GM12878 (cell line): ENCODE data around the gene SCAI. TPM values are rescaled to one million over a fixed set of nuclear protein-coding genes. Genes with fewer than 3 reads are reported as not detected.

Experiments
- ATAC-seq: fragments of 200-7000 bp; cut with Tn5 transposase; 3 replicates; pipeline ENCODE4 v1.9.1; 2020; ENCODE audit warnings: mild to moderate bottlenecking, moderate library complexity
- BruUV-seq: library from RNA; stranded (reverse); fragments of 400-500 nt; replicated peaks from 2 replicates; lab custom pipeline; 2021; lab: Mats Ljungman, UMichigan
- CTCF ChIA-PET: fragments of 300-600 bp; sonication (Branson Sonifier 250); formaldehyde crosslinking; extraction: SDS; loops from one replicate; lab custom pipeline; 2021; ENCODE audit warnings: inconsistent platforms; lab: Yijun Ruan, JAX
- POLR2A ChIA-PET: fragments of 350-600 bp; formaldehyde crosslinking; extraction: SDS; loops from one replicate; lab custom pipeline; 2021; ENCODE audit warnings: inconsistent platforms; lab: Charles Lee
- RAD21 ChIA-PET: fragments of 300-600 bp; sonication (Branson Sonifier 250); formaldehyde crosslinking; loops from one replicate; lab custom pipeline; 2023; ENCODE audit warnings: antibody characterized with exemption; ENCODE audit not compliant: unreplicated experiment; lab: Charles Lee
- SMC1A ChIA-PET: fragments of 300-600 bp; sonication (Branson Sonifier 250); formaldehyde crosslinking; loops from one replicate; lab custom pipeline; 2023; ENCODE audit not compliant: unreplicated experiment, uncharacterized antibody; lab: Charles Lee
- DNase-seq: peaks from one replicate; pipeline ENCODE4 v3.0.0-alpha.2; 2011; ENCODE audit warnings: low read depth, low spot score
- FAIRE-seq: peaks from 3 replicates; lab custom pipeline; 2011; peaks lifted over from hg19 to GRCh38; lab: Jason Lieb, UNC
- H2AFZ ChIP-seq: 2 replicates; pipeline ENCODE4 v1.6.0; 2011; ENCODE audit warnings: low read depth, low read length, control low read depth; ENCODE audit not compliant: control insufficient read depth
- H3K27ac ChIP-seq: 2 replicates; pipeline ENCODE4 v1.5.1; 2011; ENCODE audit warnings: control low read depth; ENCODE audit not compliant: control insufficient read depth, insufficient read depth
- H3K27me3 ChIP-seq, 2 experiments: replicated peaks in 1 of 2; 2 replicates each; pipeline versions ENCODE4 v1.6.0 to v1.6.1; 2011; ENCODE audit warnings: low read length in 1 of 2; ENCODE audit not compliant: control insufficient read depth in 2 of 2, insufficient read depth in 2 of 2
- H3K36me3 ChIP-seq, 2 experiments: 2 replicates each; pipeline ENCODE4 v1.5.1; 2011; ENCODE audit warnings: low read length in 1 of 2; ENCODE audit not compliant: control insufficient read depth in 2 of 2, insufficient read depth in 2 of 2
- H3K4me1 ChIP-seq: 2 replicates; pipeline ENCODE4 v1.6.1; 2011; ENCODE audit warnings: mild to moderate bottlenecking, low read length, moderate library complexity, mixed read lengths; ENCODE audit not compliant: control insufficient read depth, insufficient read depth
- H3K4me2 ChIP-seq: 2 replicates; pipeline ENCODE4 v1.6.0; 2011; ENCODE audit warnings: control low read depth; ENCODE audit not compliant: control insufficient read depth, insufficient read depth
- H3K4me3 ChIP-seq: fragments of 200-600 bp; sonication (generic); 2 replicates; pipeline ENCODE4 v1.5.1; 2016
- H3K79me2 ChIP-seq: 2 replicates; pipeline ENCODE4 v1.6.0; 2011; ENCODE audit warnings: low read length; ENCODE audit not compliant: control insufficient read depth, insufficient read depth
- H3K9ac ChIP-seq: 2 replicates; pipeline ENCODE4 v1.8.0; 2011; ENCODE audit warnings: low read length, control low read depth, mixed read lengths; ENCODE audit not compliant: control insufficient read depth, insufficient read depth
- H3K9me3 ChIP-seq: replicated peaks from 3 replicates; pipeline ENCODE4 v1.5.1; 2011; ENCODE audit warnings: mild to moderate bottlenecking, low read length; ENCODE audit not compliant: control insufficient read depth, insufficient read depth
- H4K20me1 ChIP-seq: 2 replicates; pipeline ENCODE4 v1.6.0; 2011; ENCODE audit not compliant: control insufficient read depth, insufficient read depth
- BACH1 ChIP-seq: fragments of 450-650 bp; IDR thresholded peaks from 2 replicates; pipeline ENCODE4 v1.6.1; 2017; ENCODE audit warnings: mild to moderate bottlenecking, borderline replicate concordance
- CBFB ChIP-seq: IDR thresholded peaks from 2 replicates; pipeline ENCODE4 v1.6.1; 2016; ENCODE audit warnings: antibody characterized with exemption, low read depth
- CBX3 ChIP-seq: fragments of 200-600 bp; sonication (generic); IDR thresholded peaks from 2 replicates; pipeline ENCODE4 v1.6.1; 2016; ENCODE audit warnings: low read depth, borderline replicate concordance
- CREM ChIP-seq: IDR thresholded peaks from 2 replicates; pipeline ENCODE4 v1.6.1; 2014; ENCODE audit warnings: antibody characterized with exemption, low read depth
- E2F8 ChIP-seq: fragments of 450-650 bp; IDR thresholded peaks from 2 replicates; pipeline ENCODE4 v1.6.1; 2018; ENCODE audit warnings: mild to moderate bottlenecking, low read depth, moderate library complexity; ENCODE audit not compliant: partially characterized antibody
- GATAD2B ChIP-seq: fragments of 450-650 bp; conservative IDR thresholded peaks from 2 replicates; pipeline ENCODE4 v1.6.1; 2017; ENCODE audit warnings: low read depth, mild to moderate bottlenecking, moderate library complexity
- HDGF ChIP-seq: fragments of 450-650 bp; IDR thresholded peaks from 2 replicates; pipeline ENCODE4 v1.6.1; 2016; ENCODE audit warnings: antibody characterized with exemption
- IKZF2 ChIP-seq, 2 experiments: fragments of 450-650 bp; IDR thresholded peaks; 2 replicates each; pipeline ENCODE4 v1.6.1; 2017; ENCODE audit warnings: mild to moderate bottlenecking in 2 of 2, moderate library complexity in 2 of 2
- MEF2B ChIP-seq: fragments of 450-650 bp; IDR thresholded peaks from 2 replicates; pipeline ENCODE4 v1.6.1; 2018; ENCODE audit warnings: mild to moderate bottlenecking, moderate library complexity; ENCODE audit not compliant: partially characterized antibody, poor library complexity, severe bottlenecking
- MTA2 ChIP-seq: fragments of 450-650 bp; IDR thresholded peaks from 2 replicates; pipeline ENCODE4 v1.6.1; 2016; ENCODE audit warnings: low read depth, mild to moderate bottlenecking, moderate library complexity
- MYB ChIP-seq: fragments of 150-350 bp; IDR thresholded peaks from 2 replicates; pipeline ENCODE4 v1.6.1; 2014; ENCODE audit warnings: mild to moderate bottlenecking, low read depth, low read length, borderline replicate concordance
- NFIC ChIP-seq: IDR thresholded peaks from 2 replicates; pipeline ENCODE4 v1.6.1; 2012; ENCODE audit warnings: low read depth, mild to moderate bottlenecking, inconsistent platforms, low read length, moderate library complexity
- NRF1 ChIP-seq: conservative IDR thresholded peaks from 2 replicates; pipeline ENCODE4 v1.6.1; 2011; ENCODE audit warnings: mild to moderate bottlenecking, low read depth, low read length, improper control_type of control experiment
- RELA ChIP-seq: fragments of 450-650 bp; IDR thresholded peaks from 2 replicates; pipeline ENCODE4 v1.8.0; 2014; ENCODE audit warnings: borderline replicate concordance; ENCODE audit not compliant: partially characterized antibody
- RFX5 ChIP-seq: IDR thresholded peaks from 2 replicates; pipeline ENCODE4 v1.6.1; 2011; ENCODE audit warnings: low read depth, low read length, improper control_type of control experiment
- SMC3 ChIP-seq: IDR thresholded peaks from 2 replicates; pipeline ENCODE4 v1.6.1; 2011; ENCODE audit warnings: low read length, improper control_type of control experiment, borderline replicate concordance
- YY1 ChIP-seq: IDR thresholded peaks from 2 replicates; pipeline ENCODE4 v1.6.1; 2011; ENCODE audit warnings: low read depth, mild to moderate bottlenecking, low read length
- WGBS: methylation state at CpG from one replicate; pipeline ENCODE4 v1.1.6; 2016; ENCODE audit warnings: low lambda C conversion rate; ENCODE audit not compliant: insufficient replicate concordance, insufficient coverage; ENCODE audit errors: missing lambda C conversion rate; 5-methylcytosine and 5-hydroxymethylcytosine counted together
- in situ Hi-C: fragments of 300-500 bp; cut with MboI; formaldehyde crosslinking; loops from 9 replicates; pipeline ENCODE4 v1.14.3; 2018; ENCODE audit warnings: mixed read lengths
- intact Hi-C: fragments of 100-400 bp; cut with micrococcal nuclease; formaldehyde crosslinking; loops from one replicate; pipeline ENCODE4 v1.14.2; 2022; ENCODE audit not compliant: unreplicated experiment
- polyA plus RNA-seq, 11 experiments: library from polyadenylated mRNA; depleted of rRNA in 4 of 11; unstranded in 6 of 11; stranded (reverse) in 5 of 11; fragments of >200 nt; fragmentation: Nextera tagmentation in 4 of 11; fragmentation: Illumina TruSeq in 1 of 11; extraction: Ambion mirVana in 4 of 11; extraction: Trizol in 1 of 11; gene quantifications; 1 replicate in 1 of 11; 2 replicates in 10 of 11; pipeline versions ENCODE4 v1.2.1 to v1.2.3, GENCODE V29; 2011 to 2016; ENCODE audit warnings: inconsistent platforms in 2 of 11, missing spikeins in 2 of 11, low read depth in 1 of 11
- total RNA-seq, 4 experiments: library from RNA; depleted of rRNA in 3 of 4; stranded (reverse); fragments of >200 nt in 3 of 4; fragmentation: Illumina TruSeq in 1 of 4; extraction: Trizol in 1 of 4; gene quantifications; 2 replicates each; pipeline versions ENCODE4 v1.2.1 to v1.2.3, GENCODE V29; 2013 to 2021

Gene SCAI
- total and polyA plus RNA-seq, 10 of the 15 experiments (the other 5 are each of a cell fraction or from before 2014, with no cell fraction given): 0.52 to 8.8 (median 5.1) TPM

GRCh38 chr9:124899845-124900244, 243.5 kb downstream of the SCAI start:
- ChIA-PET CTCF (interaction anchor here (1.2 to 1.4 kb wide), 2 partner anchors 8 to 47 kb away, joined by 3 to 6 read pairs; partner anchors contain the start of gene WDR38), POLR2A (no interaction called here), SMC1A (no interaction called here), RAD21 (no interaction called here)
- no peak for TF ChIP-seq NFIC
- no peak for TF ChIP-seq CBFB
- TF ChIP-seq RELA: no peak
- TF ChIP-seq GATAD2B: no peak
- TF ChIP-seq YY1: no peak
- no peak for TF ChIP-seq RFX5
- no peak for TF ChIP-seq BACH1
- no peaks in the 10 kb centered on the region for H3K4me1 ChIP-seq
- H3K9me3 ChIP-seq: no peaks in the 10 kb centered on the region
- intact Hi-C loops (no loop called here), in situ Hi-C loops (no loop called here)
- H3K9ac ChIP-seq: no peak overlapping the region
- no peak overlapping the region for H2AFZ ChIP-seq
- peaks cover 1 to 14% of the 10 kb centered on the region in 2 experiments; a peak in 3 of 4 replicates for H3K36me3 ChIP-seq
- WGBS: 96% methylated on average over 9 of the region's 9 CpGs
- no peaks in the 10 kb centered on the region for H3K79me2 ChIP-seq
- ATAC-seq (no peak), DNase-seq (no peak), FAIRE-seq (no peak)
- no peak overlapping the region for H3K4me3 ChIP-seq
- H4K20me1 ChIP-seq: no peaks in the 10 kb centered on the region
- H3K27me3 ChIP-seq: no peaks in the 10 kb centered on the region
- H3K27ac ChIP-seq: no peak overlapping the region
- BruUV-seq: no TSS peak
- H3K4me2 ChIP-seq: no peak overlapping the region

- no peak overlapping the region for H3K4me2 ChIP-seq
- in situ Hi-C loops: no loop called here
- H3K4me1 ChIP-seq: no peaks in the 10 kb centered on the region
- BruUV-seq: no TSS peak
- no peaks in the 10 kb centered on the region for H3K9me3 ChIP-seq
- RAD21 ChIA-PET: no interaction called here
- H3K27ac ChIP-seq: no peak overlapping the region
- DNase-seq: no peak
- intact Hi-C loops: no loop called here
- ATAC-seq: no peak
- POLR2A ChIA-PET: no interaction called here
- H4K20me1 ChIP-seq: no peaks in the 10 kb centered on the region
- CTCF ChIA-PET: no interaction called here
- H3K79me2 ChIP-seq: no peaks in the 10 kb centered on the region
- no peak overlapping the region for H2AFZ ChIP-seq
- H3K27me3 ChIP-seq: no peaks in the 10 kb centered on the region
- SMC1A ChIA-PET: no interaction called here
- no peak for FAIRE-seq
- 94% methylated on average over 6 of the region's 6 CpGs for WGBS
- no peak overlapping the region for H3K4me3 ChIP-seq
- H3K9ac ChIP-seq: no peak overlapping the region
- peaks cover 9 to 21% of the 10 kb centered on the region in 2 experiments; a peak in 3 of 4 replicates for H3K36me3 ChIP-seq
- TF ChIP-seq SMC3: no peak
- no peak for TF ChIP-seq E2F8
- TF ChIP-seq MTA2: no peak
- TF ChIP-seq MYB: no peak
- no peak for TF ChIP-seq CBX3
- TF ChIP-seq MEF2B: no peak
- TF ChIP-seq CREM: no peak
- no peak for TF ChIP-seq IKZF2 (IDR thresholded peaks at IDR 0.05)
- no peak for TF ChIP-seq NRF1
- TF ChIP-seq HDGF: no peak
These were observed 245.5 kb downstream of the SCAI start for GRCh38 chr9:124897570-124898460.
